Esophagus muscularis mucosa (tissue), 4 donors: ENCODE data around the gene SERPINF2. TPM values are rescaled to one million over a fixed set of nuclear protein-coding genes. Genes with fewer than 3 reads are reported as not detected.

Source experiments
- DNase-seq: peaks from one replicate; pipeline ENCODE4 v3.0.0-alpha.2; 2017; ENCODE audit errors: extremely low spot score
- H3K27ac ChIP-seq, 4 donors: fragments of 200-600 bp; sonication (generic); replicated peaks in 1 of 4; 1 replicate in 3 of 4; 2 replicates in 1 of 4; pipeline ENCODE4 v1.5.1; 2016 to 2019; ENCODE audit warnings: mild to moderate bottlenecking in 1 of 4
- H3K27me3 ChIP-seq, 4 donors: fragments of 200-600 bp; sonication (generic); one replicate each; pipeline versions ENCODE4 v1.5.1 to v1.6.0; 2016 to 2019
- H3K36me3 ChIP-seq, 4 donors: fragments of 200-600 bp; sonication (generic); one replicate each; pipeline ENCODE4 v1.5.1; 2016 to 2019
- H3K4me1 ChIP-seq, 4 donors: fragments of 200-600 bp; sonication (generic); one replicate each; pipeline ENCODE4 v1.5.1; 2016 to 2019
- H3K4me3 ChIP-seq, 4 donors: fragments of 200-600 bp; sonication (generic); 1 replicate in 2 of 4; 2 replicates in 2 of 4; pipeline ENCODE4 v1.5.1; 2016 to 2019; ENCODE audit warnings: mild to moderate bottlenecking in 4 of 4, moderate library complexity in 1 of 4
- H3K9me3 ChIP-seq, 4 donors: fragments of 200-600 bp; sonication (generic); 1 replicate in 3 of 4; 2 replicates in 1 of 4; pipeline ENCODE4 v1.5.1; 2016 to 2019
- EP300 ChIP-seq: sonication (generic); formaldehyde crosslinking; IDR thresholded peaks from one replicate; pipeline ENCODE4 v1.6.1; 2017; ENCODE audit warnings: antibody characterized with exemption
- POLR2A ChIP-seq: fragments of 450-650 bp; IDR thresholded peaks from one replicate; pipeline ENCODE4 v1.6.1; 2017; ENCODE audit warnings: antibody characterized with exemption, moderate library complexity, mild to moderate bottlenecking, low read depth
- POLR2AphosphoS5 ChIP-seq, 2 donors: sonication (generic); formaldehyde crosslinking; IDR thresholded peaks; one replicate each; pipeline ENCODE4 v1.6.1; 2017; ENCODE audit warnings: antibody characterized with exemption in 2 of 2
- WGBS: methylation state at CpG from one replicate; pipeline ENCODE4 v1.1.5; 2018; 5-methylcytosine and 5-hydroxymethylcytosine counted together
- intact Hi-C: fragments of 100-400 bp; cut with DNase I; formaldehyde crosslinking; loops from one replicate; pipeline ENCODE4 v1.15.1; 2023
- total RNA-seq, 4 donors: library from RNA; depleted of rRNA; stranded (reverse); fragments of >200 nt; gene quantifications; one replicate each; pipeline versions ENCODE4 v1.1.0 to v1.2.1, GENCODE V29; 2016
- TF ChIP-seq, protein P1 (sequence below), 3 experiments: fragments of 200-600 bp in 2 of 3; fragments of 450-650 bp in 1 of 3; sonication (generic) in 2 of 3; IDR thresholded peaks; one replicate each; pipeline ENCODE4 v1.5.1; 2017 to 2019; ENCODE audit warnings: antibody characterized with exemption in 3 of 3, mild to moderate bottlenecking in 2 of 3, moderate library complexity in 1 of 3

Gene SERPINF2
- total RNA-seq, 4 donors from 2014 or later = 2.4 to 7.5 (median 3.4) TPM

- 71% methylated on average over 16 of the region's 16 CpGs for WGBS
- peaks cover 39 to 44% (median 42%) of the 10 kb centered on the region in 4 donors for H3K4me1 ChIP-seq
These were observed 44.7 kb downstream of the SERPINF2 start for GRCh38 chr17:1787301-1787902.

GRCh38 chr17:1789936-1790335 is 47.3 kb downstream of the SERPINF2 start:
- DNase-seq = no peak
- intact Hi-C loops = loop anchor here (5.0 to 10.0 kb wide), 2 partner anchors 75 to 123 kb away; no protein-coding TSS in a partner anchor
- TF ChIP-seq EP300 (no peak), POLR2A (no peak), POLR2AphosphoS5 (IDR thresholded peaks at IDR 0.05) (no peak)
- TF ChIP-seq, protein P1, sequence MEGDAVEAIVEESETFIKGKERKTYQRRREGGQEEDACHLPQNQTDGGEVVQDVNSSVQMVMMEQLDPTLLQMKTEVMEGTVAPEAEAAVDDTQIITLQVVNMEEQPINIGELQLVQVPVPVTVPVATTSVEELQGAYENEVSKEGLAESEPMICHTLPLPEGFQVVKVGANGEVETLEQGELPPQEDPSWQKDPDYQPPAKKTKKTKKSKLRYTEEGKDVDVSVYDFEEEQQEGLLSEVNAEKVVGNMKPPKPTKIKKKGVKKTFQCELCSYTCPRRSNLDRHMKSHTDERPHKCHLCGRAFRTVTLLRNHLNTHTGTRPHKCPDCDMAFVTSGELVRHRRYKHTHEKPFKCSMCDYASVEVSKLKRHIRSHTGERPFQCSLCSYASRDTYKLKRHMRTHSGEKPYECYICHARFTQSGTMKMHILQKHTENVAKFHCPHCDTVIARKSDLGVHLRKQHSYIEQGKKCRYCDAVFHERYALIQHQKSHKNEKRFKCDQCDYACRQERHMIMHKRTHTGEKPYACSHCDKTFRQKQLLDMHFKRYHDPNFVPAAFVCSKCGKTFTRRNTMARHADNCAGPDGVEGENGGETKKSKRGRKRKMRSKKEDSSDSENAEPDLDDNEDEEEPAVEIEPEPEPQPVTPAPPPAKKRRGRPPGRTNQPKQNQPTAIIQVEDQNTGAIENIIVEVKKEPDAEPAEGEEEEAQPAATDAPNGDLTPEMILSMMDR (IDR thresholded peaks at IDR 0.05) = no peak
- Histone ChIP-seq H3K27ac (no peak overlapping the region), H3K27me3 (no peaks in the 10 kb centered on the region), H3K9me3 (no peaks in the 10 kb centered on the region), H3K4me3 (no peak overlapping the region), H3K4me1 (peaks cover 21 to 31% (median 25%) of the 10 kb centered on the region in 4 donors), H3K36me3 (peaks cover 0 to 22% (median 0%) of the 10 kb centered on the region in 4 donors)
- WGBS = 65% methylated on average over 5 of the region's 5 CpGs

More at GRCh38 chr17:1787301-1787902, 44.7 kb downstream of the SERPINF2 start:
- Histone ChIP-seq H3K27ac (peak overlapping the region; percentile 73 to 89 (median 82)), H3K36me3 (peaks cover 0 to 22% (median 6%) of the 10 kb centered on the region in 4 donors), H3K9me3 (no peaks in the 10 kb centered on the region), H3K27me3 (no peaks in the 10 kb centered on the region), H3K4me3 (no peak overlapping the region)
- TF ChIP-seq POLR2A (no peak), POLR2AphosphoS5 (IDR thresholded peaks at IDR 0.05) (peak; percentile 72 to 78), EP300 (no peak)
- intact Hi-C loops = loop anchor here (5.0 kb wide), 1 partner anchor 120 kb away; no protein-coding TSS in a partner anchor
- DNase-seq = no peak

- no peak overlapping the region for H3K27ac ChIP-seq
- H3K27me3 ChIP-seq = no peaks in the 10 kb centered on the region
- no peaks in the 10 kb centered on the region for H3K9me3 ChIP-seq
- intact Hi-C loops = loop anchor here (10.0 kb wide), 1 partner anchor 72 kb away; no protein-coding TSS in a partner anchor
- no peak for DNase-seq
- 92% methylated on average over 23 of the region's 23 CpGs for WGBS
- no peak for TF ChIP-seq POLR2A
- TF ChIP-seq EP300 = no peak
- TF ChIP-seq, protein P1 (IDR thresholded peaks at IDR 0.05) = no peak
- no peak for TF ChIP-seq POLR2AphosphoS5 (IDR thresholded peaks at IDR 0.05)
- H3K4me1 ChIP-seq = peaks cover 18 to 26% (median 23%) of the 10 kb centered on the region in 4 donors
- no peak overlapping the region for H3K4me3 ChIP-seq
- peaks cover 0 to 4% (median 0%) of the 10 kb centered on the region in 4 donors for H3K36me3 ChIP-seq
These were observed 50.1 kb downstream of the SERPINF2 start for GRCh38 chr17:1792495-1793446.

- WGBS = 53% methylated on average over 1 of the region's 1 CpG
- Histone ChIP-seq H3K27me3 (no peaks in the 10 kb centered on the region), H3K4me1 (peaks cover 20 to 24% (median 21%) of the 10 kb centered on the region in 4 donors), H3K27ac (no peak overlapping the region), H3K36me3 (peaks cover 0 to 4% (median 0%) of the 10 kb centered on the region in 4 donors), H3K4me3 (no peak overlapping the region), H3K9me3 (no peaks in the 10 kb centered on the region)
- DNase-seq = no peak
- intact Hi-C loops = loop anchor here (10.0 kb wide), 1 partner anchor 71 kb away; no protein-coding TSS in a partner anchor
- no peak for TF ChIP-seq EP300
- TF ChIP-seq POLR2AphosphoS5 (IDR thresholded peaks at IDR 0.05) = no peak
These were observed 50.8 kb downstream of the SERPINF2 start for GRCh38 chr17:1793447-1793806.

DNA sequence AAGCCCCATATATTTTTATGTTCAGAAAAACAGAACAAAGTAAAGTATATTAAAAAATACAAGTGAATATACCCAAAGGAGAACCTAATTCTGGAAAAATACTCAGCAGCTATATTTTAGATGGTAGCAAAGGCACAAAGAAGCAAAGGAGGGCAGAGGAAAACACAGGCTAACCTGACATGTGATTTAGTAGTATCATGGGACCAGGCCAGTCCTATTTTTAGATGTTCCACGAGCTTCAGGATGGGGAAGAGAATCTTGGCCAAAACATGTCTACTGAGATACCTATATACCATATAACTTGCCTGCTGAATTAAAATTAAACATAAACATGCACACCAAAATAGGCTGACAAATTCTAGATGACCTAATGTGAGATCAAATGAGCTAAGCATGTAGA is 54.1 kb downstream of the SERPINF2 start:
- Histone ChIP-seq H3K4me1 (peaks cover 20 to 24% (median 22%) of the 10 kb centered on the region in 4 donors), H3K27ac (peak overlapping the region; percentile 57 to 81 (median 62)), H3K4me3 (no peak overlapping the region), H3K36me3 (peaks cover 9 to 28% (median 19%) of the 10 kb centered on the region in 4 donors), H3K27me3 (no peaks in the 10 kb centered on the region), H3K9me3 (no peaks in the 10 kb centered on the region)
- intact Hi-C loops = loop anchor here (10.0 kb wide), 1 partner anchor 68 kb away; no protein-coding TSS in a partner anchor
- 13% methylated on average over 1 of the region's 1 CpG for WGBS
- TF ChIP-seq POLR2AphosphoS5 (IDR thresholded peaks at IDR 0.05) (peak in 1 of 2 donors; percentile 78), EP300 (no peak)
- no peak for DNase-seq
